HCT116 (cell line): ENCODE results near the gene ZNF445. TPM values are rescaled to one million over a fixed set of nuclear protein-coding genes. Genes with fewer than 3 reads are reported as not detected.
"Not testable (repeated sequence)": the region's sequence is repeated elsewhere in the genome, so short reads cannot be mapped to it uniquely, and the experiment has no call there.

Experiments
- ATAC-seq: fragments of 200-7000 bp; cut with Tn5 transposase; 2 replicates; pipeline ENCODE4 v1.9.1; 2020; ENCODE audit warnings: mild to moderate bottlenecking, moderate library complexity
- BruUV-seq: library from RNA; stranded (reverse); fragments of 400-500 nt; replicated peaks from 2 replicates; lab custom pipeline; 2021; lab: Mats Ljungman, UMichigan
- CTCF ChIA-PET: fragments of 300-600 bp; sonication (Branson Sonifier 250); formaldehyde crosslinking; loops from one replicate; lab custom pipeline; 2021; ENCODE audit warnings: antibody characterized with exemption; lab: Charles Lee
- POLR2A ChIA-PET: fragments of 300-600, 350-600 bp; sonication (Branson Sonifier 250); formaldehyde crosslinking; loops from one replicate; lab custom pipeline; 2021; ENCODE audit warnings: antibody characterized with exemption; lab: Charles Lee
- RAD21 ChIA-PET, 2 experiments: fragments of 300-600 bp; sonication (Branson Sonifier 250); formaldehyde crosslinking; loops; one replicate each; lab custom pipeline; 2023; ENCODE audit warnings: low total read pairs in 2 of 2; ENCODE audit not compliant: uncharacterized antibody in 2 of 2, unreplicated experiment in 2 of 2, low non-redundant PET in 1 of 2; lab: Charles Lee
- DNase-seq: peaks from one replicate; pipeline ENCODE4 v3.0.0-alpha.2; 2010; ENCODE audit warnings: low read depth, low spot score
- H2AFZ ChIP-seq: fragments of 200-600 bp; shearing (Covaris generic), sonication (generic); 2 replicates; pipeline ENCODE4 v1.6.1; 2017; ENCODE audit warnings: low read depth, mixed run types, mixed read lengths, antibody characterized with exemption, low read length; ENCODE audit not compliant: poor library complexity, severe bottlenecking
- H3K27ac ChIP-seq: 2 replicates; pipeline ENCODE4 v1.5.1; 2012; ENCODE audit warnings: low read depth, low read length
- H3K27me3 ChIP-seq: fragments of 200-600 bp; sonication (generic); 2 replicates; pipeline ENCODE4 v1.6.1; 2016; ENCODE audit warnings: mixed run types, low read length, mixed read lengths; ENCODE audit not compliant: insufficient read depth
- H3K36me3 ChIP-seq, 2 experiments: fragments of 200-500 bp in 1 of 2; fragments of 200-600 bp in 1 of 2; sonication (Bioruptor generic) in 1 of 2; sonication (generic) in 1 of 2; 2 replicates each; pipeline versions ENCODE4 v1.5.1 to v1.6.1; 2014 to 2016; ENCODE audit warnings: low read length in 2 of 2, inconsistent platforms in 1 of 2, mixed read lengths in 1 of 2, mixed run types in 1 of 2; ENCODE audit not compliant: insufficient read depth in 2 of 2, control insufficient read depth in 1 of 2
- H3K4me1 ChIP-seq, 2 experiments: fragments of 200-600 bp in 1 of 2; sonication (generic) in 1 of 2; 2 replicates each; pipeline versions ENCODE4 v1.5.1 to v1.6.1; 2012 to 2017; ENCODE audit warnings: low read length in 2 of 2, inconsistent platforms in 1 of 2, mild to moderate bottlenecking in 1 of 2, mixed read lengths in 1 of 2, mixed run types in 1 of 2, moderate library complexity in 1 of 2; ENCODE audit not compliant: insufficient read depth in 2 of 2, control insufficient read depth in 1 of 2
- H3K4me2 ChIP-seq: fragments of 200-600 bp; sonication (generic); 2 replicates; pipeline ENCODE4 v1.6.1; 2017; ENCODE audit warnings: mixed run types, low read length, mixed read lengths
- H3K4me3 ChIP-seq, 2 experiments: fragments of 200-600 bp in 1 of 2; sonication (generic) in 1 of 2; replicated peaks in 1 of 2; 2 replicates each; pipeline ENCODE4 v1.5.1; 2011 to 2016; ENCODE audit warnings: low read length in 2 of 2, control low read depth in 1 of 2, low read depth in 1 of 2, mild to moderate bottlenecking in 1 of 2, mixed read lengths in 1 of 2, mixed run types in 1 of 2
- H3K79me2 ChIP-seq: fragments of 200-600 bp; sonication (generic); 2 replicates; pipeline ENCODE4 v1.6.1; 2017; ENCODE audit warnings: mild to moderate bottlenecking, mixed run types, low read length, moderate library complexity, mixed read lengths; ENCODE audit not compliant: insufficient read depth
- H3K9ac ChIP-seq: fragments of 200-600 bp; sonication (generic); 2 replicates; pipeline ENCODE4 v1.6.1; 2016; ENCODE audit warnings: low read length, mixed read lengths
- H3K9me2 ChIP-seq: fragments of 200-600 bp; sonication (generic), shearing (Covaris generic); 2 replicates; pipeline ENCODE4 v1.6.1; 2017; ENCODE audit warnings: mixed run types, mild to moderate bottlenecking, moderate library complexity; ENCODE audit not compliant: insufficient read depth
- H3K9me3 ChIP-seq, 2 experiments: fragments of 200-500 bp in 1 of 2; fragments of 200-600 bp in 1 of 2; sonication (Bioruptor generic) in 1 of 2; sonication (generic) in 1 of 2; 2 replicates each; pipeline ENCODE4 v1.6.1; 2014 to 2017; ENCODE audit warnings: low read length in 2 of 2, mixed read lengths in 2 of 2, inconsistent platforms in 1 of 2, low read depth in 1 of 2, mild to moderate bottlenecking in 1 of 2, mixed run types in 1 of 2, moderate library complexity in 1 of 2; ENCODE audit not compliant: control insufficient read depth in 1 of 2, insufficient read depth in 1 of 2
- H4K20me1 ChIP-seq: fragments of 200-600 bp; sonication (generic), shearing (Covaris generic); 2 replicates; pipeline ENCODE4 v1.6.1; 2017; ENCODE audit warnings: mixed run types, mild to moderate bottlenecking, moderate library complexity; ENCODE audit not compliant: insufficient read depth
- FOSL1 ChIP-seq: IDR thresholded peaks from 2 replicates; pipeline ENCODE4 v1.6.1; 2012; ENCODE audit warnings: low read depth
- POLR2AphosphoS5 ChIP-seq: IDR thresholded peaks from 2 replicates; pipeline ENCODE4 v1.6.1; 2011; ENCODE audit warnings: mild to moderate bottlenecking, low read depth, low read length, moderate library complexity
- SP1 ChIP-seq: IDR thresholded peaks from 2 replicates; pipeline ENCODE4 v1.6.1; 2012; ENCODE audit warnings: low read depth
- ZFX ChIP-seq: fragments of 450-650 bp; IDR thresholded peaks from 2 replicates; pipeline ENCODE4 v1.6.1; 2017
- intact Hi-C: fragments of 100-400 bp; cut with micrococcal nuclease; formaldehyde crosslinking; loops from 2 replicates; pipeline ENCODE4 v1.10.0; 2022
- total RNA-seq: library from RNA; stranded (reverse); gene quantifications from one replicate; pipeline ENCODE4 v1.2.1, GENCODE V29; 2021; ENCODE audit not compliant: unreplicated experiment
- TF ChIP-seq, protein P1 (sequence below), 3 experiments: fragments of 200-600 bp in 1 of 3; sonication (generic) in 1 of 3; IDR thresholded peaks in 2 of 3; conservative IDR thresholded peaks in 1 of 3; 2 replicates each; pipeline ENCODE4 v1.5.1; 2012 to 2017; ENCODE audit warnings: low read depth in 2 of 3, low read length in 2 of 3, antibody characterized with exemption in 1 of 3, borderline replicate concordance in 1 of 3, control low read depth in 1 of 3, mild to moderate bottlenecking in 1 of 3, mixed read lengths in 1 of 3, mixed run types in 1 of 3, moderate library complexity in 1 of 3; ENCODE audit not compliant: insufficient read depth in 1 of 3
- TF ChIP-seq, protein P2 (sequence below): IDR thresholded peaks from 2 replicates; pipeline ENCODE4 v1.6.1; 2012; ENCODE audit warnings: low read depth

The ZNF445 gene
- total RNA-seq, 1 experiment from 2014 or later: 19.9 TPM

DNA sequence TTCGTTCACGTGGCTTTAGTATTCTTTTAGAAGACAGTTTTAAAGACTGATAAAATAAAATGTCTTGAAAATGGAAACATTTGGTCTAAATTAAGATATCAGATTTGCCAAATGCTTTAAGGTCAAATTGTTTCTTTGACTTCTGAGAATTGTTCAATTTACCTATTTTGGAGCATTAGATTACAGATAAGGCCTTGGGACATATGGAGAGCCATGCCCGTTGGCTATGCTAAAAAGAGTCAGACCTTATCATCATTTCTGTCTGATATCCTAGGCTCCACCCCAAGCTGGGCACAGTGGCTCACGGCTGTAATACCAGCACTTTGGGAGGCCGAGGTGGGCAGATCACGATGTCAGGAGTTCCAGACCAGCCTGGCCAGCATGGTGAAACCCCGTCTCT, 13.0 kb downstream of the ZNF445 start (continued):
- no peak for TF ChIP-seq SP1
- TF ChIP-seq FOSL1: no peak
- no peak for TF ChIP-seq ZFX
- TF ChIP-seq, protein P1, sequence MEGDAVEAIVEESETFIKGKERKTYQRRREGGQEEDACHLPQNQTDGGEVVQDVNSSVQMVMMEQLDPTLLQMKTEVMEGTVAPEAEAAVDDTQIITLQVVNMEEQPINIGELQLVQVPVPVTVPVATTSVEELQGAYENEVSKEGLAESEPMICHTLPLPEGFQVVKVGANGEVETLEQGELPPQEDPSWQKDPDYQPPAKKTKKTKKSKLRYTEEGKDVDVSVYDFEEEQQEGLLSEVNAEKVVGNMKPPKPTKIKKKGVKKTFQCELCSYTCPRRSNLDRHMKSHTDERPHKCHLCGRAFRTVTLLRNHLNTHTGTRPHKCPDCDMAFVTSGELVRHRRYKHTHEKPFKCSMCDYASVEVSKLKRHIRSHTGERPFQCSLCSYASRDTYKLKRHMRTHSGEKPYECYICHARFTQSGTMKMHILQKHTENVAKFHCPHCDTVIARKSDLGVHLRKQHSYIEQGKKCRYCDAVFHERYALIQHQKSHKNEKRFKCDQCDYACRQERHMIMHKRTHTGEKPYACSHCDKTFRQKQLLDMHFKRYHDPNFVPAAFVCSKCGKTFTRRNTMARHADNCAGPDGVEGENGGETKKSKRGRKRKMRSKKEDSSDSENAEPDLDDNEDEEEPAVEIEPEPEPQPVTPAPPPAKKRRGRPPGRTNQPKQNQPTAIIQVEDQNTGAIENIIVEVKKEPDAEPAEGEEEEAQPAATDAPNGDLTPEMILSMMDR (IDR thresholded peaks at IDR 0.05 in 2 of 3, conservative IDR thresholded peaks at IDR 0.05 in 1 of 3; ENCODE audit: borderline replicate concordance in 1 of 3, insufficient read depth in 1 of 3, low read depth in 2 of 3, low read length in 2 of 3): no peak
- TF ChIP-seq, protein P2, sequence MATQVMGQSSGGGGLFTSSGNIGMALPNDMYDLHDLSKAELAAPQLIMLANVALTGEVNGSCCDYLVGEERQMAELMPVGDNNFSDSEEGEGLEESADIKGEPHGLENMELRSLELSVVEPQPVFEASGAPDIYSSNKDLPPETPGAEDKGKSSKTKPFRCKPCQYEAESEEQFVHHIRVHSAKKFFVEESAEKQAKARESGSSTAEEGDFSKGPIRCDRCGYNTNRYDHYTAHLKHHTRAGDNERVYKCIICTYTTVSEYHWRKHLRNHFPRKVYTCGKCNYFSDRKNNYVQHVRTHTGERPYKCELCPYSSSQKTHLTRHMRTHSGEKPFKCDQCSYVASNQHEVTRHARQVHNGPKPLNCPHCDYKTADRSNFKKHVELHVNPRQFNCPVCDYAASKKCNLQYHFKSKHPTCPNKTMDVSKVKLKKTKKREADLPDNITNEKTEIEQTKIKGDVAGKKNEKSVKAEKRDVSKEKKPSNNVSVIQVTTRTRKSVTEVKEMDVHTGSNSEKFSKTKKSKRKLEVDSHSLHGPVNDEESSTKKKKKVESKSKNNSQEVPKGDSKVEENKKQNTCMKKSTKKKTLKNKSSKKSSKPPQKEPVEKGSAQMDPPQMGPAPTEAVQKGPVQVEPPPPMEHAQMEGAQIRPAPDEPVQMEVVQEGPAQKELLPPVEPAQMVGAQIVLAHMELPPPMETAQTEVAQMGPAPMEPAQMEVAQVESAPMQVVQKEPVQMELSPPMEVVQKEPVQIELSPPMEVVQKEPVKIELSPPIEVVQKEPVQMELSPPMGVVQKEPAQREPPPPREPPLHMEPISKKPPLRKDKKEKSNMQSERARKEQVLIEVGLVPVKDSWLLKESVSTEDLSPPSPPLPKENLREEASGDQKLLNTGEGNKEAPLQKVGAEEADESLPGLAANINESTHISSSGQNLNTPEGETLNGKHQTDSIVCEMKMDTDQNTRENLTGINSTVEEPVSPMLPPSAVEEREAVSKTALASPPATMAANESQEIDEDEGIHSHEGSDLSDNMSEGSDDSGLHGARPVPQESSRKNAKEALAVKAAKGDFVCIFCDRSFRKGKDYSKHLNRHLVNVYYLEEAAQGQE: no peak
- TF ChIP-seq POLR2AphosphoS5: no peak

DNA sequence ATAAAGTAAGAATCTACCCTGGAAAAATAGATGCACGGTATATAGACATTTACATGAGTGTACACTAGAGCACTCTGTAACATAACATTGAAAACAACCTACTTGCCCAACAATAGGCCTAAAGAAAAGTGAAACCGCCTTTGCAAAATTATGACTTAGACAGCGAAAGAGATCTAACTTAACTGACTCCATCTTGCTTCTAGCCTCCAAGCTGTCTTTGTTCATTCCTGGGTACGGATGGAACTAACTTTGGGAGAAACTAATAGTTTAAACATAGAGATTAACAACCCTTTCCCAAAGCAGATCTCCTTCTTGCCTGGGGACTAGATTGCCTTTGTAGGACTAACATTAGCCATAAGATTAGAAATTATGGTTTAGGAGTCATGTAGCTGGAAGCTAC, 17.4 kb downstream of the ZNF445 start:
- H3K4me1 ChIP-seq, ATAC-seq, H3K9me3 ChIP-seq, H3K27ac ChIP-seq, DNase-seq, H3K27me3 ChIP-seq, BruUV-seq, CTCF ChIA-PET, H3K4me3 ChIP-seq, H3K9me2 ChIP-seq, H3K4me2 ChIP-seq, H4K20me1 ChIP-seq, RAD21 ChIA-PET, POLR2A ChIA-PET, H3K9ac ChIP-seq, H2AFZ ChIP-seq, intact Hi-C loops: not testable (repeated sequence)
- peaks cover 14% of the 10 kb centered on the region for H3K79me2 ChIP-seq
- H3K36me3 ChIP-seq: peaks cover 4 to 17% of the 10 kb centered on the region in 2 experiments; a peak in 2 of 4 replicates
